Measurements from ENCODE around the gene ARHGAP32.
"Not testable (repeated sequence)": the region's sequence is repeated elsewhere in the genome, so short reads cannot be mapped to it uniquely, and the experiment has no call there.

Gene ARHGAP32

DNA sequence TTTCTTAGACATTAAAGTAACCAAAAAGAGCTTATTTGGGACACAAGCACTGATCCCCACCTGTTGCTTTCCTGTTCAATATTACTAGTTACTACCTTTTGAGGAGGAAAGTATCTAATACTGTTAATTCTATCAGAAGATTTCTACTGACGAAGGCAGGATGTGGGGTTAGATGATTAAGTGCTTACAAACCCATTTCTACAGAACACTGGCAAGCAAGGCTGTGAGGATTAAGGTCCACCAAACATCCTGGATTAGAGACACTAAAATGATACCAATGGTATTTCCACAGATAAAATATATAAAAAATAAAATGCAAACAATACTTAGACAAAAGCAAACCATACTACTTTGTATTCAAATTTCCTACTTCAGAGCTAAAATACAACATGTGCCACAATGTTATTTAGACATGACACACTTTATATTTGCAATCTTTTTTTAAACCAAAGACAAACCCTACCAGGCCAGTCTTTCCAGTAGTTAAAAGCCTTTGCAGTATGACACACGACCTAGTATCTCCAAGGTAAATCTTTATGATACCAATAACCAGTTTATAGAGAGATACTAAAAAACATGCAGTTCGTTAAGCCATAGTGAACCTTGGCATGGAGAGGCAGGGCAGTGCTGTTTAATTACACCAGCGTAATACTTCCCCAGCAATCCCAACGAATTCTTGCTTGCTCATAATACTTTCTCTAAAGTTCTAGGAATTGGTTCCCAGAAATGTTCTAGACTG lies 178.2 kb downstream of the ARHGAP32 start:
- DNase-seq, result no peak
- Histone ChIP-seq H3K27ac (ENCODE audit: insufficient read depth, low read length, poor library complexity, severe bottlenecking) (no peak overlapping the region), H3K4me1 (ENCODE audit: control insufficient read depth, insufficient read depth, low read length, poor library complexity, severe bottlenecking) (no peaks in the 10 kb centered on the region), H3K36me3 (ENCODE audit: control insufficient read depth, insufficient read depth, low read length) (no peaks in the 10 kb centered on the region), H3K27me3 (replicated peaks; ENCODE audit: control insufficient read depth, insufficient read depth, low read length, poor library complexity, severe bottlenecking) (no peaks in the 10 kb centered on the region), H3K4me3 (ENCODE audit: insufficient read depth, low read depth, low read length, poor library complexity, severe bottlenecking) (no peak overlapping the region), H3K9me3 (ENCODE audit: control insufficient read depth, low read length) (no peaks in the 10 kb centered on the region)

GRCh38 chr11:129012880-129013279 lies 179.2 kb downstream of the ARHGAP32 start:
- DNase-seq, result no peak
- Histone ChIP-seq H3K9me3 (ENCODE audit: control insufficient read depth, low read length) (no peaks in the 10 kb centered on the region), H3K36me3 (ENCODE audit: control insufficient read depth, insufficient read depth, low read length) (no peaks in the 10 kb centered on the region), H3K4me3 (ENCODE audit: insufficient read depth, low read depth, low read length, poor library complexity, severe bottlenecking) (no peak overlapping the region), H3K27me3 (replicated peaks; ENCODE audit: control insufficient read depth, insufficient read depth, low read length, poor library complexity, severe bottlenecking) (no peaks in the 10 kb centered on the region), H3K4me1 (ENCODE audit: control insufficient read depth, insufficient read depth, low read length, poor library complexity, severe bottlenecking) (no peaks in the 10 kb centered on the region), H3K27ac (ENCODE audit: insufficient read depth, low read length, poor library complexity, severe bottlenecking) (no peak overlapping the region)

DNA sequence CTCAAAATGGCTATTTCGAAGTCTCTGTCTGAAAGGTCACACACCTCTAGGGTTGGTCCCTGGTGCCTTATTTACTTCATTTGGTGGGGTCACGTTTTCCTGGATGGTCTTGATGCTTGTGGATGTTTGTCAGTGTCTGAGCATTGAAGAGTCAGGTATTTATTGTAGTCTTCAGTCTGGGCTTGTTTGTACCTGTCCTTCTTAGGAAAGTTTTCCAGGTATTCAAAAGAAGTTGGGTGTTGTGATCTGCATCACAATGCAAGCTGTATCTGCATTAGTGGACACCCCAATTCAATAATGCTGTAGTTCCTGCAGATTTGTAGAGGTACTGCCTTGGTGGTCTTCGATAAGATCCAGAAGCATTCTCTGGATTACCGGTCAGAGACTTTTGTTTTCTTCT lies 186.0 kb downstream of the ARHGAP32 start:
- peaks cover 5% of the 10 kb centered on the region for H3K27me3 ChIP-seq (replicated peaks; ENCODE audit: control insufficient read depth, insufficient read depth, low read length, poor library complexity, severe bottlenecking)
- H3K4me1 ChIP-seq (ENCODE audit: control insufficient read depth, insufficient read depth, low read length, poor library complexity, severe bottlenecking), result no peaks in the 10 kb centered on the region
- H3K36me3 ChIP-seq (ENCODE audit: control insufficient read depth, insufficient read depth, low read length), result no peaks in the 10 kb centered on the region
- DNase-seq, result no peak
- no peaks in the 10 kb centered on the region for H3K9me3 ChIP-seq (ENCODE audit: control insufficient read depth, low read length)
- H3K27ac ChIP-seq (ENCODE audit: insufficient read depth, low read length, poor library complexity, severe bottlenecking), result no peak overlapping the region
- no peak overlapping the region for H3K4me3 ChIP-seq (ENCODE audit: insufficient read depth, low read depth, low read length, poor library complexity, severe bottlenecking)

DNA sequence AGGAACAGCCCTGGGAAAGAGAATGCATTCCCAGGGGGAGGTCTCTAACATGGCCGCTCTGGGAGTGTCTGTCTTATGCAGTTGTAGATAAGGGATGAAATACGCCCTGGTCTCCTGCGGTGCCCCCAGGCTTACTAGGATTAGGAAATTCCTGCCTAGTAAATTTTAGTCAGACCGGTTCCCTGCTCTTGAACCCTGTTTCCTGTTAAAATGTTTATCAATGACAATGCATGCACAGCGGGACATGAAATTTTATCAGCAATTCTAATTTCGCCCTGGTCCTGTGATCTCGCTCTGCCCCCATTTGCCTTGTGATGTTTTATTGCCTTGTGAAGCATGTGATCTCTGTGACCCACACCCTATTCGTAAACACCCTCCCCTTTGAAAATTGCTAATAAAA lies 193.0 kb downstream of the ARHGAP32 start:
- not testable (repeated sequence) for H3K27me3 ChIP-seq (replicated peaks; ENCODE audit: control insufficient read depth, insufficient read depth, low read length, poor library complexity, severe bottlenecking); DNase-seq; H3K4me1 ChIP-seq (ENCODE audit: control insufficient read depth, insufficient read depth, low read length, poor library complexity, severe bottlenecking); H3K27ac ChIP-seq (ENCODE audit: insufficient read depth, low read length, poor library complexity, severe bottlenecking); H3K4me3 ChIP-seq (ENCODE audit: insufficient read depth, low read depth, low read length, poor library complexity, severe bottlenecking); H3K9me3 ChIP-seq (ENCODE audit: control insufficient read depth, low read length); H3K36me3 ChIP-seq (ENCODE audit: control insufficient read depth, insufficient read depth, low read length)

DNA sequence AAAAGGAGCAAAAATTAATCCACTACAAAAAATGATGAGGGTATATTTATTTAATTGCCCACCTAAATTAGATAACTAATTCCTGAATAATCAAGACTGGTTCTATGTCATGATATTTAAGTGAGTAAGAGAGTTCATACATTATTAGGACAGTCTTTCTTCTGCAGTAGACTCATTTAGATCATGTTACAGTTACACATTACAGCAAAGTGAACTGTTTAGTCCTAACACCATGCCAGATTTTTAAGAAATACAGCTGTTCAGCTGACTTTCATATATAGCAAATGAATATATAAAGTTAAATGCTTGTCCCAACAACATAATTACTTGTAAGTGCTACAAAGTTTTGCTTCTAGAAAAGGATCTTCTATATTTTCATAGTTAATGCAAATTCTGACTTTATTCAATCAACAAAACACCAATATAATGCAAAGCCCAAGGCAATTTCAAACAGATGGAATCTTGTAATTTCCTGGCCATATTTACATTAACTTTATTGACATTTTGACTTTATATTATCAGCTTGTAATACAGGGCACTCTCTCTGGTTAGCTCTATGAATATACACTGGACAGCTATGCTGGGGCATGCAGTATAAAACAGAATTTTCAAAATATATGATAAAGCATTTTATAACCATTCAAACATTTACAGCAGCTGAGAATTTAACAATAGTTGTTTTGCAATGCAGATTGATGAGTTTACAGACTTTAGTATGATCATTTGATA lies 203.7 kb downstream of the ARHGAP32 start:
- Histone ChIP-seq H3K36me3 (ENCODE audit: control insufficient read depth, insufficient read depth, low read length) (no peaks in the 10 kb centered on the region), H3K4me1 (ENCODE audit: control insufficient read depth, insufficient read depth, low read length, poor library complexity, severe bottlenecking) (no peaks in the 10 kb centered on the region), H3K4me3 (ENCODE audit: insufficient read depth, low read depth, low read length, poor library complexity, severe bottlenecking) (no peak overlapping the region), H3K9me3 (ENCODE audit: control insufficient read depth, low read length) (no peaks in the 10 kb centered on the region), H3K27ac (ENCODE audit: insufficient read depth, low read length, poor library complexity, severe bottlenecking) (no peak overlapping the region), H3K27me3 (replicated peaks; ENCODE audit: control insufficient read depth, insufficient read depth, low read length, poor library complexity, severe bottlenecking) (no peaks in the 10 kb centered on the region)
- no peak for DNase-seq

GRCh38 chr11:128985880-128986279 lies 206.2 kb downstream of the ARHGAP32 start:
- H3K36me3 ChIP-seq (ENCODE audit: control insufficient read depth, insufficient read depth, low read length), result no peaks in the 10 kb centered on the region
- no peak overlapping the region for H3K4me3 ChIP-seq (ENCODE audit: insufficient read depth, low read depth, low read length, poor library complexity, severe bottlenecking)
- H3K27ac ChIP-seq (ENCODE audit: insufficient read depth, low read length, poor library complexity, severe bottlenecking), result no peak overlapping the region
- H3K9me3 ChIP-seq (ENCODE audit: control insufficient read depth, low read length), result no peaks in the 10 kb centered on the region
- no peak for DNase-seq
- no peaks in the 10 kb centered on the region for H3K27me3 ChIP-seq (replicated peaks; ENCODE audit: control insufficient read depth, insufficient read depth, low read length, poor library complexity, severe bottlenecking)
- H3K4me1 ChIP-seq (ENCODE audit: control insufficient read depth, insufficient read depth, low read length, poor library complexity, severe bottlenecking), result no peaks in the 10 kb centered on the region

DNA sequence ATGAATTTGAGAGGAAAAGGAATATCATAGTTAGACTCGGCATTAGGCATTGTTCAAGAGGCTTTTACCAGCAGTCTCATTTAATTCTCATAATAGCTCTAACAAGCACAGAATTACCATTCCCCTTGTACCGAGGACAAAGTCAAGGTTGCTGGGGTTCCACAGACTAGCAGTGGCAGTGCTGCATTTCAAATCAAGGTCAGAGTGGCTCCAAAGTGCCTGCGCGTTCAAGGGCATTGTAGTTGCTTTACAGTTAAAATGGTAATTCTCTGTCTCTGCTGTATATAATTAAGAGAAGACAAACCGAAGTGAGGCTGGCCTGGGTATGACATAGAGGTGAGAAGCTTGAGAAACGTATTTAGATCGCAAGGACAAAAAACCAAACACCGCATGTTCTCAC lies 209.1 kb downstream of the ARHGAP32 start:
- no peak overlapping the region for H3K27ac ChIP-seq (ENCODE audit: insufficient read depth, low read length, poor library complexity, severe bottlenecking)
- H3K4me3 ChIP-seq (ENCODE audit: insufficient read depth, low read depth, low read length, poor library complexity, severe bottlenecking), result no peak overlapping the region
- no peaks in the 10 kb centered on the region for H3K27me3 ChIP-seq (replicated peaks; ENCODE audit: control insufficient read depth, insufficient read depth, low read length, poor library complexity, severe bottlenecking)
- DNase-seq, result no peak
- H3K4me1 ChIP-seq (ENCODE audit: control insufficient read depth, insufficient read depth, low read length, poor library complexity, severe bottlenecking), result no peaks in the 10 kb centered on the region
- H3K36me3 ChIP-seq (ENCODE audit: control insufficient read depth, insufficient read depth, low read length), result no peaks in the 10 kb centered on the region
- no peaks in the 10 kb centered on the region for H3K9me3 ChIP-seq (ENCODE audit: control insufficient read depth, low read length)

- H3K9me3 ChIP-seq (ENCODE audit: control insufficient read depth, low read length), result no peaks in the 10 kb centered on the region
- H3K4me3 ChIP-seq (ENCODE audit: insufficient read depth, low read depth, low read length, poor library complexity, severe bottlenecking), result no peak overlapping the region
- H3K27ac ChIP-seq (ENCODE audit: insufficient read depth, low read length, poor library complexity, severe bottlenecking), result no peak overlapping the region
- H3K27me3 ChIP-seq (replicated peaks; ENCODE audit: control insufficient read depth, insufficient read depth, low read length, poor library complexity, severe bottlenecking), result no peaks in the 10 kb centered on the region
- DNase-seq, result no peak
- no peaks in the 10 kb centered on the region for H3K4me1 ChIP-seq (ENCODE audit: control insufficient read depth, insufficient read depth, low read length, poor library complexity, severe bottlenecking)
- H3K36me3 ChIP-seq (ENCODE audit: control insufficient read depth, insufficient read depth, low read length), result no peaks in the 10 kb centered on the region
Measured at GRCh38 chr11:128981254-128981653, 210.9 kb downstream of the ARHGAP32 start.

- no peaks in the 10 kb centered on the region for H3K4me1 ChIP-seq (ENCODE audit: control insufficient read depth, insufficient read depth, low read length, poor library complexity, severe bottlenecking)
- no peaks in the 10 kb centered on the region for H3K9me3 ChIP-seq (ENCODE audit: control insufficient read depth, low read length)
- H3K36me3 ChIP-seq (ENCODE audit: control insufficient read depth, insufficient read depth, low read length), result no peaks in the 10 kb centered on the region
- no peaks in the 10 kb centered on the region for H3K27me3 ChIP-seq (replicated peaks; ENCODE audit: control insufficient read depth, insufficient read depth, low read length, poor library complexity, severe bottlenecking)
- DNase-seq, result no peak
- no peak overlapping the region for H3K27ac ChIP-seq (ENCODE audit: insufficient read depth, low read length, poor library complexity, severe bottlenecking)
- no peak overlapping the region for H3K4me3 ChIP-seq (ENCODE audit: insufficient read depth, low read depth, low read length, poor library complexity, severe bottlenecking)
Measured at GRCh38 chr11:128970598-128971190, 221.4 kb downstream of the ARHGAP32 start.

DNA sequence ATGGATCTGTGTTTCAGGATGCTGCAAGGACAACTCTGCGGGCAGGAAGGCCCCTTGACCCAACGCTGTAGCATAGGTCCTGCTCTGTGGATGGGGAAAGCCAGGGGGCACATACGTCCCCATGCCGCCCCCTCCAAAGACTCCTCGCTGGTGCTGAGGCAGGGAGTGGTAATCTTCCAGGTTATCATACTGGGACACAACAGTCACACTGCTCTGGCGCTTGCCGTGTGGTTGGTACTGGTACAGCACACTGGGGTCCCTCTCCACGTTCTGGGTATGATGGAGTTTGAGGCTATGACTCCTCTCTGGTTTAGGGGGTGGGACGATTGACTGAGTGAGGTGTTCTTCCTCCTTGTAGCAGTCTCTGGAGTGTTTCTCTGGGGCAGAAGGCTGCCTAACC lies 223.2 kb downstream of the ARHGAP32 start:
- no peak for DNase-seq
- Histone ChIP-seq H3K4me1 (ENCODE audit: control insufficient read depth, insufficient read depth, low read length, poor library complexity, severe bottlenecking) (no peaks in the 10 kb centered on the region), H3K4me3 (ENCODE audit: insufficient read depth, low read depth, low read length, poor library complexity, severe bottlenecking) (no peak overlapping the region), H3K27ac (ENCODE audit: insufficient read depth, low read length, poor library complexity, severe bottlenecking) (no peak overlapping the region), H3K9me3 (ENCODE audit: control insufficient read depth, low read length) (no peaks in the 10 kb centered on the region), H3K27me3 (replicated peaks; ENCODE audit: control insufficient read depth, insufficient read depth, low read length, poor library complexity, severe bottlenecking) (no peaks in the 10 kb centered on the region), H3K36me3 (ENCODE audit: control insufficient read depth, insufficient read depth, low read length) (no peaks in the 10 kb centered on the region)
